Measurements from ENCODE around the gene CDHR5.

CDHR5 gene

GRCh38 chr11:643849-644738 lies 19.3 kb upstream of the CDHR5 start:
- no peak for DNase-seq

- no peak for DNase-seq
These were observed 18.6 kb upstream of the CDHR5 start for GRCh38 chr11:643366-643765.

DNA sequence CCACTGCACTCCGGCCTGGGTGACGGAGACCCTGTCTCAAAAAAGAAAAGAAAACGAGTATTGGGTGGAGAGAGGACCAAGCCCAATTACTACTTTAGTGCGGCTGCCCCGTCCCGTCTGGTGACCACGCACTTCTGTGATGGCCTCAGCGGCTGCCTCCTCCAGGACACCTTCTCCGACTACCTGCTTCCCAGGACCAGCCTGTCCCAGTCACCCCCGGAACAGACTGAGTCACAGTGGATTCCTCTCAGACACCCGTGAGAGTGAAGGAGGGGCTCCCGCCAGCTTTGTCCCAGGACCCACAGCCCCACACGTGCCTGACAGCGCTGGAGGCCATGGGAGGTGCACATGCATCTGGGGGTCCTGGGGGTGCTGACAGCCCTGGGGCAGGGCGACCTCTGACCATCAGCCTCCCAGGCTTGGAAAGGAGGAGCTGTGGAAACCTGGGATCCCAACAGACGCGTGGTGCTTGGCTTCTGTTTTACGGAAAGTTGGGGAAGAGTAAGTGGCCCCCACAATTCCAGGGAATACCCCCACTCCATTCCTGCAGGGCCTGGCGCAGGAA lies 17.1 kb upstream of the CDHR5 start:
- DNase-seq, result no peak

- peak; percentile 61 for DNase-seq
These were observed 15.4 kb upstream of the CDHR5 start for GRCh38 chr11:640021-640706.

GRCh38 chr11:639332-639955 lies 14.7 kb upstream of the CDHR5 start:
- DNase-seq, result peak; percentile 66

- DNase-seq, result peak; percentile 55
These were observed 14.0 kb upstream of the CDHR5 start for GRCh38 chr11:638631-639331.

DNA sequence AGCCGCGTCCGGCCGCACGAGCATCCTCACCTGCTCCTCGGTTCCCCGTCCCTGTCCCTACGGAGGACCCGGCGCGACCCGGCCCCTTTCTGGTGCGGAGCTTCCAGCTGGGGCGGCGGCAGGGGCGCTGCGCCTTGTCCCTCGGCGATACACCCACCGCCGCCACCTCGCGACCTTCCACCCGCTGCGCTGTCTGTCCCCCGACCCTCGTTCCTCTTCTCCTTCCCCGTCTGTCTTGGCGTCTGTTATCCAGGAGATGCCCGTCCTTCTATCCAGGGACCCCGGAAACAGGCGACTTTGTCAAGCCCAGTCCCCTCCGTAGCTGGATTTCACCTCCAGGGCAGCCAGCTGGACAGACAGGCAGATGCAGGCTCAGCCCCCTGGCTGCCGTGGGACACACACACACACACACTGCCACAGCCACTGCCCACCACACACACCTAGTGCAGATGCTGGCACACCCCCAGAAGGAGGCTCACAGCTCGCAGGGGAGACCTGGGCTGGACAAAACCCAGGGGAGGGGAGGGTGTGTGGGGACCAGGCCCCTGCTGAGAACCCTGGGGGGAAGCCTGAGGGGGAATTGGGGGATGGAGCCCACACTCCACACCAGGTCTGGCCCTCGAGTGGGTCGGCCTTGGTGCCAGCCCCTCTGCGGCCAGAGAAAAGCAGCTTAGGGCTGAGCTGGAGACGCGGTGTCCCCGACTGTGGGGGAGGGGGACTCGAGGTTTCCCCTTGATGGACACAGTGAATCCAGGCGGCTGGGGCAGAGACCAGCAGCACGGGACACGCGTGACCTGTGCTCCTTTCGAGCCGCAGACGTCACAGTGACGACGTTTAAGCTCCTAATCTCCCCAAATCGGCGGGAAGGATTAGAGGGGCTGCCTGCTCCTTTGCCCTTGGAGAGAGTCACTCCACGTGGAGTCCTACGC lies 13.1 kb upstream of the CDHR5 start:
- DNase-seq, result peak; percentile 60

DNA sequence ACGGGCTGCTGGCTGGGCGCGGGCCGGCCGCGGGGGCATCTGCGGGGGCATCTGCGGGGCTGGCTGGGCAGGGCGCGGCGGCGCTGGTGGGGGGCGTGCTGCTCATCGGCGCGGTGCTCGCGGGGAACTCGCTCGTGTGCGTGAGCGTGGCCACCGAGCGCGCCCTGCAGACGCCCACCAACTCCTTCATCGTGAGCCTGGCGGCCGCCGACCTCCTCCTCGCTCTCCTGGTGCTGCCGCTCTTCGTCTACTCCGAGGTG lies 12.5 kb upstream of the CDHR5 start:
- DNase-seq, result no peak

DNA sequence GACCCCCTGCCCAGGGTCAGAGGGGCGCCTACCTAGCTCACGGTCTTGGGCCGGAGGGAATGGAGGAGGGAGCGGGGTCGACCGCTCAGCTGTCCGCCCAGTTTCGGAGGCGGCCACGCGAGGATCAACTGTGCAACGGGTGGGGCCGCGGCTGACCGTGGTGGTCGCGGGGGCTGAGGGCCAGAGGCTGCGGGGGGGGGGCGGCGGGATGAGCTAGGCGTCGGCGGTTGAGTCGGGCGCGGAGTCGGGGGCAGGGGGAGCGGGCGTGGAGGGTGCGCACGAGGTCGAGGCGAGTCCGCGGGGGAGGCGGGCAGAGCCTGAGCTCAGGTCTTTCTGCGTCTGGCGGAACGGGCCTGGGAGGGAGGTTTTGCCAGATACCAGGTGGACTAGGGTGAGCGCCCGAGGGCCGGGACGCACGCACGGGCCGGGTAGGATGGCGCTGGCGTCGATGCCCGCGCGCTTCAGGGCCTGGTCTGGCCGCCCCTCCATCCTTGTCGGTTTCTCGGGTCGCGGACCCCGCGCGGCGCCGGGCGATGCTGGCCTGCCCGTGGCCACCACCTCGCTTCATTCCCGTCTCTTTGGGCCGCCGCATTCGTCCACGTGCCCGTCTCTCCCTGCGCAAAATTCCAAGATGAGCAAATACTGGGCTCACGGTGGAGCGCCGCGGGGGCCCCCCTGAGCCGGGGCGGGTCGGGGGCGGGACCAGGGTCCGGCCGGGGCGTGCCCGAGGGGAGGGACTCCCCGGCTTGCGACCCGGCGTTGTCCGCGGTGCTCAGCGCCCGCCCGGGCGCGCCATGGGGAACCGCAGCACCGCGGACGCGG lies 12.0 kb upstream of the CDHR5 start, which contains the start of gene DRD4:
DRD4 (plus strand) TSS at position 759 of the 822 bp plus-strand sequence; CDS start at position 795, 36 bp downstream.
- peak; percentile 56 for DNase-seq

DNA sequence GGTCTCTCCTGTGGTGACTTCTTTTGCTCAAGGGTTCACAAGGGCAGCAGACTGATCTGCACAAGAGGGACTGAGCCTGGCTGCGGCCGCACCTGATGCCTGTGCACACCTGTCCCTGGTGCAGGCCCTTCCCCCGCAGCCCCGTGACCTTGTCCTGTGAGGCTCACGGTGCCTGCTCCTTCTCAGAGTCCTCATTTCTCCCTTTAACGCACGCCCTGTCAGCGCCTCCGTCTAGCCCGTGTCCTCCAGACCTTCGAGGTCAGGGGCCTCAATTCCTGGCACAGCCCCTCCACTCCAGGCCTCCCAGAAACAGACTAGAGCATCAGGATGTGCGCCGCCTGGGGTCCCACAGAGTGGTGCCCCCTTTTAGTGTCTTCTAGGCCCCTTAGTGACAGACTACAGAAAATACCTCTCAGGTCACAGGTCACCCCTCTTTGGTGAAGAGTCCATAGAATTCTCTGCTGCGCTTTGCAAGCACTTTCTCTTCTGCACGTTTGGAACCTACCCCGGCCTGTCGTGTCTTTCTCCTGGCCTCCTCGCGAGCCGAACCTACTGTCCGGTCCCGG lies 11.3 kb upstream of the CDHR5 start:
- peak; percentile 56 for DNase-seq

GRCh38 chr11:630871-631270 lies 6.1 kb upstream of the CDHR5 start:
- DNase-seq, result no peak

DNA sequence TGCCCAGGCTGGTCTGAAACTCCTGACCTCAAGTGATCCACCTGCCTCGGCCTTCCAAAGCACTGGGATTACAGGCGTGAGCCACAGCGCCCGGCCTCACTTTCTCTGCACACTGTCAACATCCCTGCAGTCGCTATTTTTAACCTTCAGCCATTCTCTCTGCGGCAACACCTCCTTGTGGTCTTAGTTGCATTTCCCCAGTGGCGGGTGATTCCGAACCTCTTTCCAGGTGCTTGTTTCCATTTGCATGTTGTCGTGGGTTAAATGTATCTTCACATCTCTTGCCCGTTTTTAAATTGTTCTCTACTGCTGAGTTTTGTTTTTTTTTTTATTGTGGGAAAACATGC lies 4.5 kb upstream of the CDHR5 start:
- DNase-seq, result no peak

DNA sequence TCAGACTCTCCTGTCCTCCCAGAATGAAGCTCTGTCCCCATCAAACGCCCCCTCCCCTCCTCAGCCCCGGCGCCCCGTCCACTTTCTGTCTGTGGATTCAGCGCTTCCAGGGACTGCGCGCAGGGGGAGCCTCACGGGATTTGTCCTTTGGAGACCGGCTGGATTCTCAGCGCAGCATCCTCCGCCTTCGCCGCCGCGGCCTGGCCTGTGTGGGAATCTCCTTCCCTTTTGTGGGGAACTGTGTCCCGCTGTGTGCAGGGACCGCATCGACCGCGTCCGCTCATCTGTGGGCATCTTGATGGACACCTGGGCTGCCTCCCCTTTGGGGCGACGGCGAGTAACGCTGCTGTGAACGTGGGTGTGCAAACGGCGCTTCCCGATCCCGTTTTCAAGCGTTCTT lies 3.3 kb upstream of the CDHR5 start:
- DNase-seq, result no peak

DNA sequence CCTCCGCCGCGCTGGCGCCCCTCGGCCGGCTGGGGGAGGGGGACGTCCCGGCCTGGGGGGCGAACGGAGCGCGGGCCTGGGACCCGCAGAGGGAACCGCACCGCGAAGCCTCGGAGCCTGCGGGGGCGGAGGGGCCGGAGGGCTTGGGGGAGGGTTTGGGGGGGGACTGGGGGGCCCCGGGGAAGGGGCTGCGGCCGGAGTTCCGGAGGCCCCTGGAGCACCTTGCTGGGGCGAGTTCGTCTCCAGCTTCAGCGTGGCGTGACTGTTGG lies 2.5 kb upstream of the CDHR5 start:
- DNase-seq, result no peak

DNA sequence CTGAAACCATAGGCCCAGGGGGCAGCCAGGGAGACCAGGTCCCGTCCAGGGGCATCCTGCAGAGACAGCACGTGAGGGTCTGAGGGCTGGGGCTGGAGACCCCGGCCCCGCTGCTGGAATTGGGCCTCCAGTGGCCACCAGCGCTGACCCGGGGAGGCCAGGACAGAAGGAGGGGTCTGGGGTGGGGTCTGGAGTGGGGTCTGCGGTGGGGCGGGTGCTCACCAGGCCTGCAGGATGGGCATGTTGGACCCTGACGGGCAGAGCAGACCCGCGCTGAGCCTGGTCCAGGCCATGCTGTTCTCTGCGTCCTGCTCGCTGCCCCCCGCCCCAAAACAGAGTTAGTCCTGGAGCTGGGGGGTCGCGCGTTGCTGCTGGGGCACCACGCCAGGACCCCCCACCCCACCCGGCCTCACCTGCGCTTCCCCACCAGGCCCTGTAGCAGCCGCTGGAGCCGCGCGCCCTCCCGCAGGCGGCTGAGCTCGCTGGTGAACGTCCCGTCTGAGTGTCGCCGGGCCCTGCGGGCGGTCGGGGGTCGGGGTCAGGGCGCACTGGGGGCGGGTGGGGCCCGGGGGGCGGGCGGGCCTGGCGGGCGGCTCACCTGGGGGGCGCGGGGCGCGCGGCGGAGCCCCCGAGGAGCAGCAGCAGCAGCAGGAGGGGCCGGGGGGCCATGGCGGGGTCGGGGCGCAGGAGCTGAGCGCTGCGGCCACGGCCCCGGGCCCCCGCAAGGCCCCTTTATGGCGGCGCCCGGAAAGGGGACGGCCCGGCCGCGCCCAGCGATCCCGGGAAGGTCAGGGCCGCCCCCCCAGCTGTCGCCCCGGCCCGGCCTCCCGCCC lies 1.9 kb upstream of the CDHR5 start, which contains the start of gene SCT:
SCT (minus strand) TSS at position 707 of the 833 bp plus-strand sequence; CDS start at position 669, 38 bp downstream.
- DNase-seq, result peak; percentile 59

DNA sequence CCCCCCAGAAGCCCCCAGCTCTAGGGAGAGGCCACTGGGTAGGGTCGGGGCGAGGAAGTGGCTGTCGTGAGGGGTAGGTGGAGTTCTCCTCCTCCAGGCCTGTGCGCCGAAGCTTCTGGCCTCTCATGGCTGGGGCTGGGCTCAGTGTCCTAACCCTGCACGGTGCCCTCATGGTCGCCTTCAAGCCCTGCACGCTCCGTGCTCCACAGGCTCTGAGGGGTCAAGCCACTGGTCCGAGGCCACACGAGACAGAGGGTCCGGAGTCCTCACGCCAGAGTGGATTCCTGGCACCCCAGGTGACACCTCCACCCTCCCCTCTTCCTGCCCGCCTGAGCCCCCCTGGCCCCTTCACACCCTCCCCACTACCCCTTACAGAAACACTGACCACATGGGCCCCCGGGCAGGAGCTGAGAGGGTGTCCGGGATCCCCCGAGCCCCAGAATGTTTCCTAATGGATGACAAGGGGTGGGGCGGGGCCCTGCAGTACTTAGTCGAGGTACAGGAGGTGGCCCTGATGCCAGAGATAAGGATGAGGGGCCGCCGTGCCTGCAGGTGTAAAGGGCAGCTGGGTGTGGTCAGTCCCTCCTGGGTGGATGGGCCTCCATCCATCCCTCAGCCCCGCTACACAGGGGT lies 997 bp upstream of the CDHR5 start:
- DNase-seq, result no peak

DNA sequence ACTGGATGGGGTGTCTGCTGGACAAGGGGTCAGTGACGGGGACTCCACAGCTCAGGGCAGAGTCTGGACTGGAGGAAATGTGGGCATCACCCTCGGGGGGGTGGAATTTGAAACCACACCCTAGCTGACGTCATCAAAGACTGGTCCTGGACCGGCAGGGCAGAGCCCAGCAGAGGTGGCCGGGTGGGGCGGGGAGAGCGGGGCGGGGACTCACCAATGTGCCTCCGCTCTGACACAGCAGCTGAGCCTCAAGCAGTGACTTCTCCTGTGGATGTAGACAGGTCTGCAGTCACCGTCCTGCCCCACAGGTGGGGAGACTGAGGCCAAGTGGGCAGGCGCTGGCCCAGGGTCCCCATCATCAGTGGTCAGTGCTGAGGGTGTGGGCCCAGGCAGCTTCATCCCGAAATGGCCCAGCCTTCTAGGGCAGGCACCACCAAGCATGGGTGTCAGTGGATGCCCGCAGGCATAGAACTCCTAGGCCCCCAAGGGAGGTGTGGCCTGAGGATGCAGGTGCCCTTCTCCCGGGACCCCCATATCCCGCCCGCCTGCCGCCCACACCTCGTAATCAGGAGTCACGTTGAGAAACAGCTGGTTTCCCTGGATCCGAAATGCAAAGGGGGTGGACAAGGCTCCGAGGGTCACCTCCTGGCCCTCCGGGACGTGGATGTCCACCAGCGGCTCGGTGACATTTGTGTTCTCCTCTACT lies 603 bp downstream of the CDHR5 start:
- no peak for DNase-seq

GRCh38 chr11:623349-623869 lies 1.3 kb downstream of the CDHR5 start:
- no peak for DNase-seq

All from activated CD8-positive, alpha-beta memory T cell treated with anti-CD3 and anti-CD28 coated beads for 24 hours (primary cell).